ENCODE data around the gene KCNMB3.
"Not testable (repeated sequence)": the region's sequence is repeated elsewhere in the genome, so short reads cannot be mapped to it uniquely, and the experiment has no call there.

KCNMB3 gene

DNA sequence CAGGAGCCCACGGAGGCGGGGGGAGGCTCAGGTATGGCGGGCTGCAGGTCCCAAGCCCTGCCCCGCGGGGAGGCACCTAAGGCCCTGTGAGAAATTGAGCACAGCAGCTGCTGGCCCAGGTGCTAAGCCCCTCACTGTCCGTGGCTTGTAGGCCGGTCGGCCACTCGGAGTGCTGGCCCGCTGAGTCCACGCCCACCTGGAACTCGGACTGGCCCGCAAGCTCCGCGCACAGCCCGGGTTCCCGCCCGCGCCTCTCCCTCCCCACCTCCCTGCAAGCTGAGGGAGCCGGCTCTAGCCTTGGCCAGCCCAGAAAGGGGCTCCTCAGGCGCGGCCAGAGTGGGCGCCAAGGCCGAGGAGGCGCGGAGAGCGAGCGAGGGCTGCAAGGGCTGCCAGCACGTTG, 12.2 kb upstream of the KCNMB3 start:
- TF ChIP-seq, protein P1, sequence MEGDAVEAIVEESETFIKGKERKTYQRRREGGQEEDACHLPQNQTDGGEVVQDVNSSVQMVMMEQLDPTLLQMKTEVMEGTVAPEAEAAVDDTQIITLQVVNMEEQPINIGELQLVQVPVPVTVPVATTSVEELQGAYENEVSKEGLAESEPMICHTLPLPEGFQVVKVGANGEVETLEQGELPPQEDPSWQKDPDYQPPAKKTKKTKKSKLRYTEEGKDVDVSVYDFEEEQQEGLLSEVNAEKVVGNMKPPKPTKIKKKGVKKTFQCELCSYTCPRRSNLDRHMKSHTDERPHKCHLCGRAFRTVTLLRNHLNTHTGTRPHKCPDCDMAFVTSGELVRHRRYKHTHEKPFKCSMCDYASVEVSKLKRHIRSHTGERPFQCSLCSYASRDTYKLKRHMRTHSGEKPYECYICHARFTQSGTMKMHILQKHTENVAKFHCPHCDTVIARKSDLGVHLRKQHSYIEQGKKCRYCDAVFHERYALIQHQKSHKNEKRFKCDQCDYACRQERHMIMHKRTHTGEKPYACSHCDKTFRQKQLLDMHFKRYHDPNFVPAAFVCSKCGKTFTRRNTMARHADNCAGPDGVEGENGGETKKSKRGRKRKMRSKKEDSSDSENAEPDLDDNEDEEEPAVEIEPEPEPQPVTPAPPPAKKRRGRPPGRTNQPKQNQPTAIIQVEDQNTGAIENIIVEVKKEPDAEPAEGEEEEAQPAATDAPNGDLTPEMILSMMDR (conservative IDR thresholded peaks at IDR 0.05), result no peak
- no peak overlapping the region for H3K27ac ChIP-seq

DNA sequence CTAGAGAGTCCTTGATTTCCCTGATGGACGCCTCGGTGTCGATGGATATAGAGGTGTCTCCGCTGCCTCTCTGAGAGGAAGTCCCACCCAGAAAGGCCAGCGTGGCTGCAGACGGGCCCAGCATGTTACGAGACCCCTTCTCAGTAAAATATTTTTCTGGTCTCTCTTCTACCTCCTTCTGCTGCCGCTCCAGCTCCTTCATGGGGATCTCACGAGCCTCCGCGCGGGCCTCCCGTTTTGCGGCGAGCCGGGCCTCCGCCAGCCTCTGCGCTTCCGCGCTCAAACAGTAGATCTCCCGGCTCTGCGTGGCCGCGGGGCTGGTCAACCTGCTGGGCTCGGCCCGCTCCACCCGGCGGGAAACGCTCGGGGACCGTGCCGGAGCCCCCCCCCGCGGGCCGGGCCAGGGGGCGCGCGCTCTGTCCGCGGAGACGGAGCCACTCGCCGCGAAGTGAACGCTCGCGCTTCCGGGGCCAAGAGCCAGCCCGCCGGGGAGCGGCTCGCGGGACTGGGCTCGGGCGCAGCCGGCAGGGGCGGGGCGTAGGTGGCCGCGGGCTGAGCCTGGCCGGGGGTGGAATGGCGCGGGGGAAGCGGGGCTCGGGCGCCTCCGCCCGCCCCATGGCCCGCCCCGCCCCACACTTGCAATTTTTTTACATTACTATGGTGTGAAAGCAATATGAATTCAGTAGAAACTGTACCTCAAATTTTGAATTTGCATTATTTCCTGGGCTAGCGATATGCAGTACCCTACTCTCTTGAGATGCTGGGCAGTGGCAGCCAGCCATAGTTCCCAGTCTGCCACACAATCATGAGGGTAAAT, 10.2 kb upstream of the KCNMB3 start:
- H3K27ac ChIP-seq, result peak overlapping the region; percentile 60
- TF ChIP-seq, protein P1 (conservative IDR thresholded peaks at IDR 0.05), result no peak

DNA sequence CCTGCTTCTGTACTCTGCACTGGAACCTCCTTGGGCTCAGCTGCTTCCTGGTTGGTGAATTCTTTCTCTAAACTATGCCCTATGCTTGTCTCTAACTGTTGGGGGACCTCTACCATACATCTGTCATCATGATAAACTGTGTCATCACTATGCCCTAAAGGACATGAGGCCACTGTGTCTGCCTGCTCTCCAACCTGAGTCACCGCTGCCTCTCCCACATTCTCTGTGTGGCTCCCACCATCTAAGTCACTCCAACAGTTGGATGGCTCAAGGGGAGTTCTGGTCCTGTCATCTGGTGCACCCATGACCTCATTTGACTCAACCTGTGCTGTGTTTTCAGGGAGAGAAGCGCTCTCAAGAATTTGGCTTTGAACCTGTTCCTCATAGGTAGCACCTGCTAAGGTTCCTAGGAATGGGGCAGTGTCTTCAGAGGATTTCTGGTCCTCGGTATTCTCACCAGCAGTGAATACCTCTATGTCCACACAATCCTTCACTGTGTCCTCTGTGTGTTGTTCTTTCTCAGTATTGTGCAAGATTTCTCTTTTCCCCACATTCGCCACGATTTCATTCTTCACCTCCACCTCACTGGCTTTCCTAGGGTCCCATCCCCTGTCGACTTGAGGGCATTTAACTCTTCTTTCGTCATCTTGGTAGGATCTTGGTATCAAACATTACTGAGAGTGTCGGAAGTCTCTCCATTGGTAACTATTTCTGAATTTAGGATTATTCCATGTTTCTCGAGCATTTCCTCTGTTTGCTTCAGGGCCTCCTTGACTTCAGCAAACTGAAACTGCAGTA, 9.2 kb upstream of the KCNMB3 start:
- H3K27ac ChIP-seq, result not testable (repeated sequence)

DNA sequence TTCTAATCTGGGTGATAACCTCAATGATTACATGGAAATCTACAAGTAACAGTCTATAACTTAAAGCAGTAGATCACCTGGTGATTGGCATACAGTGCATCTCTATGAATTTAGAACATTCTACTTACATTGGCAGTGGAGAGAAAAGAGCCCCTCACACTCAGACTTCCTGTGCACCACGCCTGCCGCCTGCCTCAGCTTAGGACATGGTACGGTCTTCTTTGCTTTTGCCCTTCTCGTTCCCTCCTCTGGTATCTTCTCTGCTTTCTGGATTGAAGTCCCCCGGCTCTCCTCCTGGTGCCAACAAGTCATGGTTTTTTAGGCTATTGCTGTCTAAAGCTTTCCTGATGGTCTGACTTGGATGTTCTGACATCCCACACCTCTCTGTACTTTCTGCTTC, 7.9 kb upstream of the KCNMB3 start:
- H3K27ac ChIP-seq, result no peak overlapping the region
- TF ChIP-seq, protein P1 (conservative IDR thresholded peaks at IDR 0.05), result no peak

DNA sequence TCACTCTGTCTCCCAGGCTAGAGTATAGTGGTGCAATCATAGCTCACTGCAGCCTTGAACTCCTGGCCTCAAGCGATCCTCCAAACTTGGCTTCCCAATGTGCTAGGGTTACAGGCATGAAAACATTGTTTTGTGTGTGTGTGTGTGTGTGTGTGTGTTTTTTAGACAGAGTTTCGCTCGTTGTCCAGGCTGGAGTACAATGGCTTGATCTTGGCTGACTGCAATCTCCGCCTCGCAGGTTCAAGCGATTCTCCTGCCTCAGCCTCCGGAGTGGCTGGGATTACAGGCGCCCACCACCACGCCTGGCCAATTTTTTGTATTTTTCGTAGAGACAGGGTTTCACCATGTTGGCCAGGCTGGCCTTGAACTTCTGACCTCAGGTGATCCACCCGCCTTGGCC, 6.8 kb upstream of the KCNMB3 start:
- not testable (repeated sequence) for H3K27ac ChIP-seq

DNA sequence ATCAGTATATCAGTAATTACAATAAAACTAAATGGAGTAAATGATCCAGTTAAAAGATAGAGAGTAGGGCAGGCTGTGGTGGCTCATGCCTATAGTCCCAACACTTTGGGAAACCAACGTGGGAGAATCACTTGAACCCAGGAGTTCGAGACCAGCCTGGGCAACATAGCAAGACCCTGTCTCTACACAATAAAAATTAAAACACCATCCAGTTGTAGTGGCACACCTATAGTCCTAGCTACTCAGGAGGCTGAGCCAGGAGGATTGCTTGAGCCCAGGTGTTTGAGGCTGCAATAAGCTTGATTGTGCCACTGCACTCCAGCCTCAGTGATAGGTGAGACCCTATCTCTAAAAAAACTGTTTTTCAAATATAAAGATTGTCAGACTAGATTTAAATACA, 5.9 kb upstream of the KCNMB3 start:
- no peak overlapping the region for H3K27ac ChIP-seq
- TF ChIP-seq, protein P1 (conservative IDR thresholded peaks at IDR 0.05), result no peak

DNA sequence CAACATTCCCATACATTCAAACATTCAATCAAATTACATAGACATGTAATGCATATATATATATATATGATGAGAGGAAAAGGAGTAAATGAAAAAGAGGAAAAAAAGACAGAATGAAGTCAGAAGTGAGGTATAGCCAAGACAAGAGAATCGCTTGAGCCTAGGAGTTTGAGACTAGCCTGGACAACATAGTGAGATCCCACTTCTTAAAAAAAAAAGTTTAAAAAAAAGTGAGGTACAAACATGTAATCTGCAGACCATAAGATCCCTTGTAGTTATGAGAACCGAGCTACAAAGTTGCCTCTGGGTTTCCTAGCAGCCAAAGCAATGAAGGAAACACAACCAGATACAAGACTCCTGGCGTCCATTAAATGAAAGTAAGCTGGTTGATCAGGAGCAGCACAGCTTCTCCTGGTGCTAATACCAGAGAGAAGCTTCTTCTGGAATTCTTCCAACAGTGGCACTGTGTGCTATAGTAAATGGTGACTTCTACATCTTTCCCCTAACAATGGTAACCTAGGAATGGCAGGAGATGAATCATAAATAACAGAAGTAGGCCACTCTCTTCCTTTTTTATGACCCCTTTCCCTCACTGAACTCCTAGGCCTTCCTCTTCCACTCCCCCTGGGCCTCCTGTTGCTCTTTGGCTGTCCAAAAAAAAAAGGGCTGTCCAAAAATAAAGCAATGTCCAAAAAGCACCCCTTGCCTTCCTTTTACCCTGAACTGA, 3.5 kb downstream of the KCNMB3 start:
- H3K27ac ChIP-seq, result no peak overlapping the region
- TF ChIP-seq, protein P1 (conservative IDR thresholded peaks at IDR 0.05), result no peak

DNA sequence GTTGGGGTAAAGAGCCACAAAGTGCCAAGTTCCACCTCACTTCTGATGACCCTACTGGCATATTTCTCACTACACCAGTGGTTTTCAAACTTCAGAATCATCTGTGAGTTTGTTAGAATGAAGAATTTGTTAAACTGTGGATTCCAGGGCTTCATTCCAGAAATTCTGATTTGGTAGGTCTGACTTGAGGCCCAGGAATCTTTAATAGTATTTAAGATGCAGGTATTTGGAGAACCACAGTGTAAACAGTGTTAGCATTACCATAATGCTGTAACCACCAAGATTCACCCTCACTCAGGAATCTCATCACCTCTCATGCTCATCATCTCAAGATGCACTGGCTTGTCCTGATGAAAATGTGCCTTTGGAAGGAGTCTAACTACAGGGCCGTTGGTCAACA, 6.0 kb downstream of the KCNMB3 start:
- H3K27ac ChIP-seq, result no peak overlapping the region
- TF ChIP-seq, protein P1 (conservative IDR thresholded peaks at IDR 0.05), result no peak

DNA sequence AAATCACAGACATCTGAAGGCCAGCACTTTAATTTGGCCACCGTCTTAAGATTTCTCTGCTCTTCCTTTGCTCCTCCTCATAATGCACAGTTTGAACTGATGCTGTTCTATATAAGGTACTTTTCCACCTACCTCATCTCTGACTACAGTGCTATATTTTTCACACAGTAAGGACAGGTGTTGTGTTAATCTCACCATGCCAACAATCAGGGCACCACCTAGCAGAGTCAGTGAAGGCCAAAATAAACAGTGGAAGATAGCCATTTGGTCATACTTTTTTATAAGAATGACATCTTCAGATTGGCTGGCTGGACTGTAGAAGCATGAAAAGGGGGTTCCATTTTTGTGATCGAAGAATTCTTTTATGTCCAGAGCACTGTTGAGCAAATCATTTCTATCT, 8.1 kb downstream of the KCNMB3 start:
- not testable (repeated sequence) for H3K27ac ChIP-seq

DNA sequence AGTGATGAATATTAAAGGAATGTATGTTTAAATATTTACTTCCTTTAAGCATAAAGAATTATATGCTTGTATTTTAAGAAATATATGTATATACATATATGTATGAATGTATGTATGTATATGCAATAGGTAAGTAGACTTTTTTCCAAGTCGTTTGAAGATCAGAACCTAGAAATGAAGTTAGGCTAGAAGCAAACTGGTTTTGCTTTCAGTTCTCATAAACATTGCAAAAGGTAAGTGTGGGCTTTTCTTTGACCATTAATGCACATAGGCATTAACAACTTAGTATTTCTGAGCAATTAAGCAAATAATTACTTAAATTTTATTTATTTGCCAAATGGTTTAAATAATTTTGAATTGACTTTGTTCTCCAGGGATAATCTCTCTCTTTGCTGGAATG, 10.6 kb downstream of the KCNMB3 start:
- not testable (repeated sequence) for H3K27ac ChIP-seq

Measured in VCaP (cell line).